ENCODE measurements around the gene TM9SF4. TPM values are rescaled to one million over a fixed set of nuclear protein-coding genes. Genes with fewer than 3 reads are reported as not detected.
A peak's percentile ranks its signal among the peaks of the same experiment; 100 is the strongest.
"Not testable (repeated sequence)": the region's sequence is repeated elsewhere in the genome, so short reads cannot be mapped to it uniquely, and the experiment has no call there.

The TM9SF4 gene
- total RNA-seq, 1 donor from 2014 or later, result 33.5 TPM

GRCh38 chr20:32091888-32092346, 17.6 kb upstream of the TM9SF4 start:
- peak; percentile 86 for DNase-seq

- no peak for DNase-seq
These were observed 10.7 kb upstream of the TM9SF4 start for GRCh38 chr20:32098786-32099185.

- DNase-seq, result no peak
These were observed 611 bp upstream of the TM9SF4 start for GRCh38 chr20:32108814-32109391.

- DNase-seq, result no peak
These were observed 725 bp downstream of the TM9SF4 start for GRCh38 chr20:32110173-32110704.

GRCh38 chr20:32110727-32111126, 1.2 kb downstream of the TM9SF4 start:
- no peak for DNase-seq

- DNase-seq, result no peak
These were observed 1.7 kb downstream of the TM9SF4 start for GRCh38 chr20:32111156-32111686.

GRCh38 chr20:32111753-32112152, 2.2 kb downstream of the TM9SF4 start:
- DNase-seq, result no peak

GRCh38 chr20:32112841-32113240, 3.3 kb downstream of the TM9SF4 start:
- DNase-seq, result no peak

- DNase-seq, result no peak
These were observed 4.2 kb downstream of the TM9SF4 start for GRCh38 chr20:32113591-32114260.

- DNase-seq, result no peak
These were observed 4.9 kb downstream of the TM9SF4 start for GRCh38 chr20:32114305-32114960.

- DNase-seq, result no peak
These were observed 5.8 kb downstream of the TM9SF4 start for GRCh38 chr20:32115211-32115767.

- no peak for DNase-seq
These were observed 6.6 kb downstream of the TM9SF4 start for GRCh38 chr20:32116079-32116521.

- DNase-seq, result not testable (repeated sequence)
These were observed 7.3 kb downstream of the TM9SF4 start for GRCh38 chr20:32116796-32117195.

GRCh38 chr20:32118427-32118826, 8.9 kb downstream of the TM9SF4 start:
- not testable (repeated sequence) for DNase-seq

GRCh38 chr20:32119734-32120133, 10.2 kb downstream of the TM9SF4 start:
- no peak for DNase-seq

GRCh38 chr20:32121908-32122307, 12.4 kb downstream of the TM9SF4 start:
- DNase-seq, result not testable (repeated sequence)

GRCh38 chr20:32123088-32123487, 13.6 kb downstream of the TM9SF4 start:
- DNase-seq, result no peak

- DNase-seq, result no peak
These were observed 15.5 kb downstream of the TM9SF4 start for GRCh38 chr20:32124916-32125454.

GRCh38 chr20:32125506-32125905, 16.0 kb downstream of the TM9SF4 start:
- DNase-seq, result no peak

- no peak for DNase-seq
These were observed 17.4 kb downstream of the TM9SF4 start for GRCh38 chr20:32126919-32127318.

- no peak for DNase-seq
These were observed 17.8 kb downstream of the TM9SF4 start for GRCh38 chr20:32127347-32127746.

- DNase-seq, result no peak
These were observed 18.7 kb downstream of the TM9SF4 start for GRCh38 chr20:32128167-32128566.

- no peak for DNase-seq
These were observed 20.3 kb downstream of the TM9SF4 start for GRCh38 chr20:32129863-32130262.

All from dermis blood vessel endothelial cell (primary cell).